ENCODE results near the gene CRYGC.
"Not testable (repeated sequence)": the region's sequence is repeated elsewhere in the genome, so short reads cannot be mapped to it uniquely, and the experiment has no call there.

CRYGC gene

DNA sequence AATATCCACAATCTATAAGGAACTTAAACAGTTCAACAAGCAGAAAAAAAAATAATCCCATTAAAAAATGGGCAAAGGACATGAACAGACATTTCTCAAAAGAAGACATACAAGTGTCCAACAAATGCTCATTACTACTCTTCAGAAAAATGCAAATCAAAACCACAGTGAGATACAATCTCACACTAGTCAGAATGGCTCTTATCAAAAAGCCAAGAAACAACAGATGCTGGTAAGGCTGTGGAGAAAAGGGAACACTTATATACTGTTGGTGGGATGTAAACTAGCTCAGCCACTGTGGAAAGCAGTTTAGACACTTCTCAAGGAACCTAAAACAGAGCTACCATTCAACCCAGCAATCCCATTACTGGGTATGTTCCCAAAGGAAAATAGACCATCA is 23.5 kb upstream of the CRYGC start:
- H3K9me3 ChIP-seq: peaks cover 13% of the 10 kb centered on the region
- H4K20me1 ChIP-seq: no peaks in the 10 kb centered on the region
- H3K9ac ChIP-seq: no peak overlapping the region
- H3K27ac ChIP-seq: no peak overlapping the region
- H3K36me3 ChIP-seq: no peaks in the 10 kb centered on the region
- H3K4me2 ChIP-seq: no peak overlapping the region
- no peaks in the 10 kb centered on the region for H3K27me3 ChIP-seq
- TF ChIP-seq Cebpa-rat (IDR thresholded peaks at IDR 0.05): no peak
- H3K4me3 ChIP-seq: no peak overlapping the region
- H3K4me1 ChIP-seq: no peaks in the 10 kb centered on the region

DNA sequence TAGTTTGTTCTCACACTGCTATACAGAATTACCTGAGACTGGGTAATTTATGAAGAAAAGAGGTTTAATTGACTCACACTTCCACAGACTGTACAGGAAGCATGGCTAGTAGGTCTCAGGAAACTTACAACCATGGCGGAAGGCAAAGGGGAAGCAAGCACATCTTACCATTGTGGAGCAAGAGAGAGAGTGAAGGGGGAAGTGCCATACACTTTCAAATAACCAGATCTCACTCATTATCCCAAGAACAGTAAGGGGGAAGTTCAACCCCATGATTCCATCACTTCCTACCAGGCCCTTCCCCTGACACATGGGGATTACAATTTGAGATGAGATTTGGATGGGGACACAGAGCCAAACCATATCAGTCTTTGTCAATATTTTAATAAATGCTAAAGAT is 21.3 kb upstream of the CRYGC start:
- no peak for TF ChIP-seq Cebpa-rat (IDR thresholded peaks at IDR 0.05)
- Histone ChIP-seq H3K36me3 (no peaks in the 10 kb centered on the region), H3K9me3 (peaks cover 13% of the 10 kb centered on the region), H3K4me3 (no peak overlapping the region), H4K20me1 (no peaks in the 10 kb centered on the region), H3K9ac (no peak overlapping the region), H3K27me3 (no peaks in the 10 kb centered on the region), H3K27ac (no peak overlapping the region), H3K4me1 (no peaks in the 10 kb centered on the region), H3K4me2 (no peak overlapping the region)

DNA sequence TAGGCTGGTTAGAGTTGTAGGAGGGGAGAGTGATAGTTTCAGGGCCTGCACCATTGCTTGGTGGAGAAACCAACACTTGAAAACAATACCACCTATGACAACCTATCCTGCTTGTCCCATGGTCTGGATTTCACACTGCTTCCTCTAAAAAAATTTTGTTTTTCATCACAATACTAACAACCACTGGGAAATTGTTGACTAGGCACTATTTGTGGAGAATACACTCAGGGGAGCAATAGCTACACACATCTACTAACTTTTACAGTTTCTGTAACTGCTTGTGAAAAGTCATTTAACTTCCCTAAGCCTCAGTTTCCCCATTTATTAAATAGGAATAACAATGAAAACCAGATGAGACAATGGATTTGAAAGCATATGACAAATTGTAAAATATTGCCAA is 20.5 kb upstream of the CRYGC start:
- TF ChIP-seq Cebpa-rat (IDR thresholded peaks at IDR 0.05): no peak
- Histone ChIP-seq H3K4me3 (no peak overlapping the region), H3K27ac (no peak overlapping the region), H3K27me3 (no peaks in the 10 kb centered on the region), H3K9me3 (peaks cover 13% of the 10 kb centered on the region), H3K4me2 (no peak overlapping the region), H4K20me1 (no peaks in the 10 kb centered on the region), H3K4me1 (no peaks in the 10 kb centered on the region), H3K36me3 (no peaks in the 10 kb centered on the region), H3K9ac (no peak overlapping the region)

DNA sequence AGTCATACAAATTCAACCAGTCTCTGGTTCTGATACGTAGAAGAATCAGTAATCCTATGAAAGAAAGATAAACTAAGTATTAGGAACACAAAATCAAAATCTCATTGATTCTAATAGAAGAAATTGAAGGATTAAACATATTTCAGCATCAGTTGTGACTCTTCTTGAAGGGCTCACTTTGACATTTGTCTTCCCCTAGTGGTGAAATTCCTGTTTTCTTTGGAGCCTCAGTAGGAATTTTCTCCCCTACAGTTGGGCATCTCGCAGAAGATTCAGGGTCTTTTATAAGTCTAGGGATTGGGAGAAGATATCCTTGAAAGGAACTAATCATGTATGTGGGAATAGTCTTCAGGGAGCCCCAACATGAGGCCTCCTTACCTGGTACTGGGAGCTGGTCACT is 19.2 kb upstream of the CRYGC start:
- Histone ChIP-seq H3K4me1 (no peaks in the 10 kb centered on the region), H3K27me3 (no peaks in the 10 kb centered on the region), H3K27ac (no peak overlapping the region), H3K4me3 (no peak overlapping the region), H3K9me3 (peaks cover 13% of the 10 kb centered on the region), H3K9ac (no peak overlapping the region), H4K20me1 (no peaks in the 10 kb centered on the region), H3K36me3 (no peaks in the 10 kb centered on the region), H3K4me2 (no peak overlapping the region)
- TF ChIP-seq Cebpa-rat (IDR thresholded peaks at IDR 0.05): no peak

DNA sequence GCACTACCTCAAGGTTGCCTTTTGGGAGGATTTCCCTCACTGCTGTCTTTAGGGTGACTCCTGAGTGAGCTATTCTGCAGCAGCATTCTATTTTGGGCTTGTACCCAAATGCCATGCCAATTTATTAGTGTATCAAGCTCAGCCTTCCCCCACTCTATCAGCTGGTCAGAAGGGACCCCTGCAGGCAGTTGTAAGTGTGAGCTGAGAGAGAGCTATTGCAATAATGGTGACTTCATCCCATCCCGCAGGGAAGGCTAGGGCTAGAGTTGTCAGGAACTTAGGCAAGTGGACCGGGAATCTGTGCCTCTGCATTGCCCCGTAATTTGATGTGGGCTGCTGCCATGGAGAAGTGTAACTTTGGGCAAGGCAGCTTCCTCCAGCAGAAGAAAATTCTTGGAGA is 18.1 kb upstream of the CRYGC start:
- Histone ChIP-seq H3K4me1 (no peaks in the 10 kb centered on the region), H3K36me3 (no peaks in the 10 kb centered on the region), H3K27me3 (no peaks in the 10 kb centered on the region), H3K27ac (no peak overlapping the region), H3K9ac (no peak overlapping the region), H3K4me2 (no peak overlapping the region), H3K9me3 (peaks cover 13% of the 10 kb centered on the region), H3K4me3 (no peak overlapping the region), H4K20me1 (no peaks in the 10 kb centered on the region)
- no peak for TF ChIP-seq Cebpa-rat (IDR thresholded peaks at IDR 0.05)

DNA sequence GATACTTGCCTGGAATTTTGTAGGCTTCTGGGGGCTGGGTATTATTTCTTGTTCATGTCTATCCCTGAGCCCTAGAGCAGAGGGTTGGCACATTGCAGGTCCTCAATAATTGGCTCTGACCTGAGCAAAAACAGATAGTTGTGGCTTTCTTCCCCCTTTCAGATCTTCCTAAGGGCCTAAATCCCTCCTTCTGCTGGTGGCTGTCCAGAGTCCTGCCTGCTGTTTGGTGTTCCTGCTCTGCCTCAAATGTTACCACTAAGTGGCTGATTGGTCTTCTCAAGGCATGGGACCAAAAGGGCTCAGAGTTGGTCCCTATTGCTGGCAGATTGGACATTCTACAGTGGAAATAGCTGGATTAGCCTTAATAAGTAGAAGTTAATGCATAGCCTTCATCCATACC is 17.4 kb upstream of the CRYGC start:
- Histone ChIP-seq H3K4me1 (no peaks in the 10 kb centered on the region), H3K4me3 (no peak overlapping the region), H3K4me2 (no peak overlapping the region), H3K9ac (no peak overlapping the region), H4K20me1 (no peaks in the 10 kb centered on the region), H3K27ac (no peak overlapping the region), H3K9me3 (peaks cover 13% of the 10 kb centered on the region), H3K36me3 (no peaks in the 10 kb centered on the region), H3K27me3 (no peaks in the 10 kb centered on the region)
- TF ChIP-seq Cebpa-rat (IDR thresholded peaks at IDR 0.05): no peak

DNA sequence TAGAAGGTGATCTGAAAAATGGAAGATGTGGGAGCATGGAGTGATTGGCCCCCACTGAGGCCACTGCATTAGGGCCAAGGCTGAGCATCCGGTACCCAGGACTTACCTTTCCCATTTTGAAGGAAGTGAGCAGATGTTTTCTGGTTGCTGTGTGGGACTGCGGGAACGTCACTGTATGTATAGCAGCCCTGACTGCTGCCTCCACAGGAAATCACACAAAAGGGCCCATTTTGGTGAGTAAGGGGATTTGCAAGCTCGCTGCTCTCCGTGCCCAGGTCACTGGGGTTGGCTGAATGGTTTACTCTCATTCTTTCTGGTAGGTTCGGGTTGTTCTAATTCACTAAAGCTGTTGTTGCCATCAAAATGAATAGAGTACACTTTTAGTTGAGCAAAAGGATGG is 16.4 kb upstream of the CRYGC start, which contains the start of gene CRYGB:
TSS of gene CRYGB (minus strand) at position 153 of the 400 bp plus-strand sequence. CDS start at position 115, 38 bp downstream.
- no peaks in the 10 kb centered on the region for H4K20me1 ChIP-seq
- no peaks in the 10 kb centered on the region for H3K36me3 ChIP-seq
- no peak within 1 kb of the TSS for H3K4me2 ChIP-seq
- peaks cover 2% of the 10 kb centered on the region for H3K9me3 ChIP-seq
- TF ChIP-seq Cebpa-rat (IDR thresholded peaks at IDR 0.05): no peak
- no peak within 1 kb of the TSS for H3K9ac ChIP-seq
- no peak within 1 kb of the TSS for H3K4me3 ChIP-seq
- no peak within 1 kb of the TSS for H3K27ac ChIP-seq
- no peaks in the 10 kb centered on the region for H3K4me1 ChIP-seq
- H3K27me3 ChIP-seq: no peaks in the 10 kb centered on the region

DNA sequence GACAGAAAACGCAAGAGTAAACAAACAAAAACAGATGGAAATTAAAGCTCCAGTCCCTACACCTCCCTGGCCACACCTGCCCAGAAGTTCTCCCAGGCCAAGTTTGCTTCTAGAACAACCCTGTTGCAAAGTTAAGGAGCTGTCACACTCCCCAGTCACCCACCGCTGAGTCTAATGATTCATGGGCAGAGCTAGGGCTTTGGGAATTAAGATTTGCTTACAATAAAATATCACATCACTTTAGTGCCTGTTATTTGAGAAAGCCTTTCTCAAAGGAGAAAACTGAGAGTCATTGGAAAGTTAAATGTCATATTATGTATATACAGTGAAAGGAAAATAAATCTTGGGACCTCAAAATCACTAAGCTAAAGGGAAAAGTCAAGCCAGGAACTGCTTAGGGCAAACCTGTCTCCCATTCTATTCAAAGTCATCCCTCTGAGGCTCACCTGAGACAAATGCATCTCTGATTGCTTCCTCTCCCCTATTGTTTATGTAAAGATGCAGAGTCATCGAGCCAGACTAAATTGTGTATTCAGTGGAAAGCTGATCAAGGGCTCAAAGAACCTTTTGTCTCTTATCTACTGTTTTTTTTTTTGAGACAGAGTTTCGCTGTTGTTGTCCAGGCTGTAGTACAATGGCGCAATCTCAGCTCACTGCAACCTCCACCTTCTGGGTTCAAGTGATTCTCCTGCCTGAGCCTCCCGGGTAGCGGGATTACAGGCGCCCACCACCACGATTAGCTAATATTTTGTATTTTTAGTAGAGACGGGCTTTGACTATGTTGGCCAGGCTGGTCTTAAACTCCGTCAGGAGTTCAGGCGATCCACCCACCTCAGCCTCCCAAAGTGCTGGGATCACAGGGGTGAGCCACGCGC is 13.5 kb upstream of the CRYGC start:
- H3K4me1 ChIP-seq: no peaks in the 10 kb centered on the region
- H3K4me2 ChIP-seq: no peak overlapping the region
- no peaks in the 10 kb centered on the region for H3K27me3 ChIP-seq
- TF ChIP-seq Cebpa-rat (IDR thresholded peaks at IDR 0.05): no peak
- no peaks in the 10 kb centered on the region for H3K36me3 ChIP-seq
- H3K4me3 ChIP-seq: no peak overlapping the region
- H3K27ac ChIP-seq: no peak overlapping the region
- no peak overlapping the region for H3K9ac ChIP-seq
- no peaks in the 10 kb centered on the region for H4K20me1 ChIP-seq
- peaks cover 17% of the 10 kb centered on the region for H3K9me3 ChIP-seq

DNA sequence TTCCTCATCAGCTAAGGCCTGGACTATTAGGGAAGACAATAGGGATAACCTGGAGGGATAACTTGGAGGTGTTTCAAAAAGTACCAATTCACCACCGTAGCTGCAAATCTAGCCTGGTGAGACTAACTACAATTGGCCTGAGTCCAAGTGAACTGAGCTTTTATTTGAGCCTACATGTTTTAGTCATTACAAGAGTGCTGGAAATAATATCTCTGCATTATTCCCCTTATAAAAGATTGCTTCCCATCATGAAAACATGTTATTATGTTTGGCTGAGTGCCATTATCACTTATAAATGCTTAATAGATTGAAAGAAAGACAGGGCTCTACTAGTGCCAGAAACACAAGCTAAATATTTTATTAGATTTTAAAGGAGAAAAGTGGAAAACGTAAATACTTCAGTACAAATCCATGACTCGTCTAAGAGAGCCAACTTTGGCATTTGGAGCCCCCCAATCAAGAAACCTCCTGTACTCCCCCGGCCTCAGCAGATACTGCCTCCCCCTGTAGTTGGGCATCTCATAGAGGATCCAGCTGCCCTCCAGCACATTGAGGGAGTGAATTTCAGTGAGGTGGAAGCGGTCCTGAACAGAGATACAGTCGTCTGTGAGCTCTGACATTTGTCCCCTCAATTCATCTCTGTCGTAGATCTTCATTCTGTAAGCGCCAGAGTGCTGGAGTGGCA is 12.8 kb upstream of the CRYGC start:
- H3K27ac ChIP-seq: no peak overlapping the region
- TF ChIP-seq Cebpa-rat (IDR thresholded peaks at IDR 0.05): no peak
- H3K9me3 ChIP-seq: peaks cover 24% of the 10 kb centered on the region
- no peaks in the 10 kb centered on the region for H4K20me1 ChIP-seq
- no peaks in the 10 kb centered on the region for H3K27me3 ChIP-seq
- no peak overlapping the region for H3K4me3 ChIP-seq
- H3K9ac ChIP-seq: no peak overlapping the region
- H3K36me3 ChIP-seq: no peaks in the 10 kb centered on the region
- no peaks in the 10 kb centered on the region for H3K4me1 ChIP-seq
- no peak overlapping the region for H3K4me2 ChIP-seq

DNA sequence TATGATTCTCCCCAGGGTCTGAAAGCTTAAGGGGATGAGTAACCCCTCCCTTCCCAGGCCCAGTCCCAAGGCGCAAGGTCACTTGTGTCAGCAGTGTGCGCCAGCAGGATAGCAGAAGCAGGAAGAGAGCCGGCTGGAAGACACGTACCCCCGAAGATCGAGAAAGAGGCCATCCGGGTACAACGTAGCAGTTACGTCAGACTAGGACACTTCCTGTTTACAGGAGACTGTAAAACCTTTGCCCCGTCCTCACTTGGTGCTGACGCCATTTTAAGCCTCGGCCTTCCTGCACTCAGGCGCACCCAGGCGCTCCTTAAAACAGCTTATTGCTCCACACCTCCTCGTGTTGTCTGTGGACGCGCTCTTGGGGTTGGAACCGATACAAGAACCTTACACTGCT is 9.8 kb upstream of the CRYGC start:
- Histone ChIP-seq H3K4me3 (no peak overlapping the region), H3K4me1 (peaks cover 10% of the 10 kb centered on the region), H3K9ac (no peak overlapping the region), H3K27me3 (no peaks in the 10 kb centered on the region), H3K4me2 (no peak overlapping the region), H3K27ac (no peak overlapping the region), H3K36me3 (no peaks in the 10 kb centered on the region), H3K9me3 (peaks cover 24% of the 10 kb centered on the region), H4K20me1 (no peaks in the 10 kb centered on the region)
- no peak for TF ChIP-seq Cebpa-rat (IDR thresholded peaks at IDR 0.05)

DNA sequence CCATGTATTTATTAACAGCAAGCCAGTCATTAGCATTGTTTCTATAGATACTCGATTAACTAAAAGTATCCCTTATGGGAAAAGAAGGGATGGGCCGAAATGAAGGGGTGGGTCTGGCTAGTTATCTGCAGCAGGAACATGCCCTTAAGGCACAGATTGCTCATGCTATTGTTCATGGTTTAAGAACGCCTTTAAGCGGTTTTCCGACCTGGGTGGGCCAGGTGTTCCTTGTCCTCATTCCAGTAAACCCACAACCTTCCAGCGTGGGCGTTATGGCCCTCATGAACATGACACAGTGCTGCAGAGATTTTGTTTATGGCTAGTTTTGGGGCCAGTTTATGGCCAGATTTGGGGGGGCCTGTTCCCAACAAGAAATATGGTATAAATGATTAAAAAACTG is 8.7 kb upstream of the CRYGC start:
- H3K9ac ChIP-seq, H4K20me1 ChIP-seq, H3K27ac ChIP-seq, H3K4me3 ChIP-seq, H3K4me2 ChIP-seq, H3K27me3 ChIP-seq, H3K36me3 ChIP-seq: not testable (repeated sequence)
- H3K9me3 ChIP-seq: peaks cover 24% of the 10 kb centered on the region
- H3K4me1 ChIP-seq: peaks cover 11% of the 10 kb centered on the region

Measured in BLaER1 (cell line).